ENCODE measurements around the gene BMP10.
"Not testable (repeated sequence)": the region's sequence is repeated elsewhere in the genome, so short reads cannot be mapped to it uniquely, and the experiment has no call there.

BMP10 gene

GRCh38 chr2:68871159-68871764 is at the start of gene BMP10:
Gene BMP10 (minus strand): TSS chr2:68871397. CDS start chr2:68871358, 39 bp downstream.
- no peak for DNase-seq

- no peak for DNase-seq
These were observed 49.4 kb upstream of the BMP10 start for GRCh38 chr2:68920481-68921170.

- DNase-seq: no peak
These were observed 47.3 kb upstream of the BMP10 start for GRCh38 chr2:68918497-68918896.

- DNase-seq: no peak
These were observed 46.0 kb upstream of the BMP10 start for GRCh38 chr2:68917034-68917718.

- DNase-seq: no peak
These were observed 45.0 kb upstream of the BMP10 start for GRCh38 chr2:68916226-68916625.

GRCh38 chr2:68915393-68915792 is 44.2 kb upstream of the BMP10 start:
- no peak for DNase-seq

- DNase-seq: no peak
These were observed 42.2 kb upstream of the BMP10 start for GRCh38 chr2:68913359-68913758.

GRCh38 chr2:68912732-68913131 is 41.5 kb upstream of the BMP10 start:
- DNase-seq: no peak

GRCh38 chr2:68912111-68912510 is 40.9 kb upstream of the BMP10 start:
- DNase-seq: no peak

- no peak for DNase-seq
These were observed 40.5 kb upstream of the BMP10 start for GRCh38 chr2:68911709-68912108.

GRCh38 chr2:68911246-68911645 is 40.0 kb upstream of the BMP10 start:
- no peak for DNase-seq

GRCh38 chr2:68909793-68910674 is 38.8 kb upstream of the BMP10 start:
- peak; percentile 73 for DNase-seq

- DNase-seq: peak; percentile 81
These were observed 37.3 kb upstream of the BMP10 start for GRCh38 chr2:68908392-68908970.

- no peak for DNase-seq
These were observed 36.7 kb upstream of the BMP10 start for GRCh38 chr2:68907920-68908253.

GRCh38 chr2:68907232-68907919 is 36.2 kb upstream of the BMP10 start:
- DNase-seq: no peak

- no peak for DNase-seq
These were observed 35.5 kb upstream of the BMP10 start for GRCh38 chr2:68906716-68907115.

GRCh38 chr2:68905116-68905515 is 33.9 kb upstream of the BMP10 start:
- no peak for DNase-seq

- no peak for DNase-seq
These were observed 30.4 kb upstream of the BMP10 start for GRCh38 chr2:68901561-68901960.

- DNase-seq: no peak
These were observed 30.0 kb upstream of the BMP10 start for GRCh38 chr2:68901199-68901514.

GRCh38 chr2:68900496-68901198 is 29.4 kb upstream of the BMP10 start:
- DNase-seq: no peak

GRCh38 chr2:68895981-68896380 is 24.8 kb upstream of the BMP10 start:
- DNase-seq: not testable (repeated sequence)

GRCh38 chr2:68889500-68889899 is 18.3 kb upstream of the BMP10 start:
- DNase-seq: no peak
